ENCODE measurements around the gene PHF21A. TPM values are rescaled to one million over a fixed set of nuclear protein-coding genes. Genes with fewer than 3 reads are reported as not detected.
"Not testable (repeated sequence)": the region's sequence is repeated elsewhere in the genome, so short reads cannot be mapped to it uniquely, and the experiment has no call there.

The PHF21A gene
- total RNA-seq, 1 donor from 2014 or later = 38.8 TPM

DNA sequence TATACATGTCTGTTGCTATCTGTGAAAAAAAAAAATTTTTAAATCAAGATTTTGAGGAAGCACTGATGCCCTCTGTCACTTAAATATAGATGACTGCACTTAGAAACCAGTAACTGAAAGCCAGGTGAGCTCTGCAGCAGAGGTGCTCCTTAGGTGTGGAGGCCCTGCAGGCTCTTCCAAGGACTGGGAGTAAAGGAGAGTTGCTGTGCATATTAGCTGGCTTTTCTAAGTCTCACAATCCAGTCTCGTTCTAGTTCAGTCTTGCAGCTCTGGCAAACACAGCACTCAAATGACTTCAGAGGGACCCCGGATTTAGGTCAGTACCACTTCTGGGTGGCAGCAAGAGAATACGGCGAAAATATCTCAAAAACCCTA, 137.8 kb downstream of the PHF21A start:
- DNase-seq (ENCODE audit: low spot score) = no peak

DNA sequence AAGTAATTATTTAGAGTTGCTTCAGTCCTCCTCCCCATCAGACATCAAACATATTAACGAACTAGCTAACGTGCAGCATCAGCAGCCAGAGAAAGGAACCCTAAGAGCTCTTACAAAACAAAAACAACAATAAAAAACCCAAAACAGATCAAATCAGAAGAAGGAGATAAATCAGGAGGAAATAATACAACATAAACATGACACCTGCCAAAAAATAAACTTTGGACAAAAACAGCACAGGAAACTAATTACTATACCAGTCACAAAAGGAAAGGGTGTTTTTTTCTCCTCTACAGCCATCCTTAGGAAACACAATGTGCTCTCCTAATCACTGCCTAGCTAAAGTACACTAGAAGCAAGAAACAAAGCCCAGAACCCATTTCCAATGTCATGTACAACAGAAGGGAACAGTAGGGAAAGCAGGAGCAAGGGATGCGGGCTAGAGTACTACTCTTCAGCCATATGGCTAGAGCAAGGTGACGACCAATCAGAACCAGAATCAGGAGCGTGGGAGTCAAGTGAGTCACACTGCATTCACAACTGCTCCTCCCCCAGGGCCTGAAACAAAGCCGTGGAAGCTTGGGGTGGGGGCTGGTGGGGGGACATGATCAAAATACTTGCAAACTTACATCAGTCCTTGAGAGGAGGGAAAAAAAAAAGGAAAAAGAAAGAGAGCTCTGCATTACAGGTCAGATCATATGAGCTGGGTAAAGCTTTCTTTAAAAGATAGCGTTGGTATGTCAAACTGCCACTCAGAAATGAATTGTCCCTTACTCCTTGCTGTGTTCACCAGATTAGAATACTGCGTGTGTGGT, 138.4 kb downstream of the PHF21A start:
- peak; percentile 71 for DNase-seq (ENCODE audit: low spot score)

- DNase-seq (ENCODE audit: low spot score) = not testable (repeated sequence)
Observed at GRCh38 chr11:45981826-45982225, 139.4 kb downstream of the PHF21A start.

GRCh38 chr11:45974806-45975205, 146.4 kb downstream of the PHF21A start:
- DNase-seq (ENCODE audit: low spot score) = no peak

GRCh38 chr11:45973601-45974000, 147.7 kb downstream of the PHF21A start:
- DNase-seq (ENCODE audit: low spot score) = peak; percentile 13

DNA sequence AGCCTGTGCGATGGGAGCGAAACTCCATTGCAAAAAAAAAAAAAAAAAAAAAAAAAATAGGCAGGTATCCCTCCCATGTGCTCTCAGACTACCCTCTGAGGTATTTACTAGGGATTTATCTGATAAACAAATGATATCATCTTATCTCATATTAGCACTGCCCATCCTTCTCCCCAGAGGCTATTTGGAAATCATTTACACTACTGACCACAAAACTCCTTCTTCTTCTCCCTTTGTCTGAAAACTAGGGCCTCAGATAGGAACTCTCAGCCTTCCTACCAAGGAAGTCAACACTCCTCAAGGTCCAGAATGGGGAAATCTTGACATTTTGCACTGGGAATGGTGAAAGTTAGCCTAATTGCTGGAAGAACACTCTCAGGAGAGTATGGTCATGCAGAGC, 152.4 kb downstream of the PHF21A start:
- DNase-seq (ENCODE audit: low spot score) = no peak

- DNase-seq (ENCODE audit: low spot score) = no peak
Observed at GRCh38 chr11:45967506-45967905, 153.7 kb downstream of the PHF21A start.

- DNase-seq (ENCODE audit: low spot score) = peak; percentile 83
Observed at GRCh38 chr11:45964911-45965389, 156.3 kb downstream of the PHF21A start.

DNA sequence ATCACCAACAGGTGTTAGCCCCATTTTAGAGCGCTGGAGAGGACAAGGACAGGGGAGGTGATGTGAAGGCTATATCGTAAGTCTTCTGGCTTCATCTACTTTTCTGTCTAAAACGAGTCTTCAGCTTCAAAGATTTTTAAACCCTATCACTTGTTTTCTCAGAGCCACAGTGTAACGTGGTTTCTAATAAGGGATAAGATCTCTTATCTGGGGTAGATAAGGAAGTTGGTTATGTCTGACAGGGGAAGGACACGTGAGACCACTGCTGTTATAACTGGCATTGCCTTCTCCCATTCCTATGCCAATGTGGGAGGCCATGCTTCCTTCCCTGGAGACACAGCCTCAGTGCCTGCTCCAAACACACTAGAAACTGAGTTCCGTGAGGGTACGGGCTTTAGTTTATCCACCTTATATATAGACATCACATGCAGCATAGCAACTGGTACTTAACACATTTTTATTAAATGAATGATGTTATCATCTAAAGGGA, 159.5 kb downstream of the PHF21A start:
- DNase-seq (ENCODE audit: low spot score) = no peak

GRCh38 chr11:45960387-45961095, 160.7 kb downstream of the PHF21A start:
- DNase-seq (ENCODE audit: low spot score) = peak; percentile 72

- no peak for DNase-seq (ENCODE audit: low spot score)
Observed at GRCh38 chr11:45959851-45960250, 161.4 kb downstream of the PHF21A start.

DNA sequence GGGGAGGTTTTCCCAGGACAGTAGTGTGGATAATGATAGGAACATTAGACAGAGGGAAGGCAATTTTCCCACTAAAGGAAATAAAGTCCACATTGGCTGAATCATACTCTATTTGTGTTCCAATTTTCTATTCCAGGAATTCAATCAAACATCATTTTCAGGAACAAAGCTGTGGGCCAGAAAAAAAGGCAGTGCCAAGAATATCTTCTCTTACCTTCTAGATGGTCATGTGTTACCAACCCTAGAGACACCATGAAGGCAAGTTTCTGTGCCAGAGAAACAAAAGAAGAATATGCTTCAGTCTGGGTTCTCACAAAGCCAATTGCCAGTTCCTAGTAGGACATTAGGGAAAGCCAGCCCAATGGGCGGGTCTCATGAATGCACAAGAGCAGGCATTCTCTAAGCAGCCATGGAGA, 171.3 kb downstream of the PHF21A start:
- no peak for DNase-seq (ENCODE audit: low spot score)

GRCh38 chr11:45948356-45948755, 172.9 kb downstream of the PHF21A start:
- peak; percentile 60 for DNase-seq (ENCODE audit: low spot score)

DNA sequence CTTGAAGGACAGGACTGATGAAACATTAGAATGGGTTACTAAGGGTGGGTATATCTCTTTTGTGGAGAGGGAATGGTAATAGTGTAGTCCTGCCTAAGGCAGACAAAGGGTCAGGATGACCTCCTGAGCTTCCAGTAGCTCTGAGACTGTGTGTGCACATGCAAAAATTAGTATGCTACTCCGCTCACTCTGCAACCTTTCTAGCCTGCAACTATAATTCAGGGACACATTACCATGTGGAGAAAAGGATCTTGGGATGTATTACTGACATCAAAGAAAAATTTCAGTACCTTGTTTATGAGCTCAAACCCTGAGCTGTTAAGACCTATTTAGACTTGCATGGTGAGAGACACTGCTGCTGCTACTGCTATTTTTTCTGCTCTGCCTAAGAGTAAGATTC, 173.4 kb downstream of the PHF21A start:
- no peak for DNase-seq (ENCODE audit: low spot score)

DNA sequence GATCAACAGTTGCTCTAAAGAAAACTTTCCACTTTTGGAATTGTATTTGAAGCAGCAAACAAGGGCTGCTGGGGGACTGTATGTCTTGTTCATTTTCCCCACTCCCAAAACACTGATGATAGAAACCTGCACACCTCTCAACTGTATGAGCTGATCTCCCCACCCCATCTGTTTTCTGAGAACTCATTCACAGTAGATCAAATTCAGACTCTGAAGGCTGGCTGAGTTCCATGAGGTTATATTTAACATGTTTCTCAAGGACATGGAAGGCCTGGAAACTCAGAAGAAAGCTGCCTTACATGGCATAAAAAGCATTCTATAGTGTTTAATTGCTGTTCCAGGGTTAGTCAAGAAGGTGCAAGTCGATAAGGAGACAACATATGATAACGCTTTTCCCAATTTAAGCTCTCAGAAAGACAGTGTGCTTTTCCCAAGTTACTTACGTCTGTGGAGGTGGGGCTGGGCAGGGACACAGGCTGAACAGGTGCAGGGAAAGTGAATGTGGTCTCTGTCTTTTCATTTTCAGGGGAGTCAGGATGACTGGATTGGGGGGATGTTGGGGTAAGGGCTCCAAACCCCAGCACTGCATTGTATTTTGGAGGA, 175.8 kb downstream of the PHF21A start:
- DNase-seq (ENCODE audit: low spot score) = no peak

GRCh38 chr11:45942381-45942780, 178.9 kb downstream of the PHF21A start:
- no peak for DNase-seq (ENCODE audit: low spot score)

GRCh38 chr11:45941285-45941684, 180.0 kb downstream of the PHF21A start:
- DNase-seq (ENCODE audit: low spot score) = no peak

GRCh38 chr11:45939836-45940235, 181.4 kb downstream of the PHF21A start:
- no peak for DNase-seq (ENCODE audit: low spot score)

GRCh38 chr11:45937916-45938315, 183.3 kb downstream of the PHF21A start:
- DNase-seq (ENCODE audit: low spot score) = no peak

GRCh38 chr11:45936511-45937054, 184.7 kb downstream of the PHF21A start:
- peak; percentile 89 for DNase-seq (ENCODE audit: low spot score)

GRCh38 chr11:45935349-45936064, 185.7 kb downstream of the PHF21A start:
- no peak for DNase-seq (ENCODE audit: low spot score)
